ENCODE measurements around the gene BMERB1.
"Not testable (repeated sequence)": the region's sequence is repeated elsewhere in the genome, so short reads cannot be mapped to it uniquely, and the experiment has no call there.

BMERB1 gene

DNA sequence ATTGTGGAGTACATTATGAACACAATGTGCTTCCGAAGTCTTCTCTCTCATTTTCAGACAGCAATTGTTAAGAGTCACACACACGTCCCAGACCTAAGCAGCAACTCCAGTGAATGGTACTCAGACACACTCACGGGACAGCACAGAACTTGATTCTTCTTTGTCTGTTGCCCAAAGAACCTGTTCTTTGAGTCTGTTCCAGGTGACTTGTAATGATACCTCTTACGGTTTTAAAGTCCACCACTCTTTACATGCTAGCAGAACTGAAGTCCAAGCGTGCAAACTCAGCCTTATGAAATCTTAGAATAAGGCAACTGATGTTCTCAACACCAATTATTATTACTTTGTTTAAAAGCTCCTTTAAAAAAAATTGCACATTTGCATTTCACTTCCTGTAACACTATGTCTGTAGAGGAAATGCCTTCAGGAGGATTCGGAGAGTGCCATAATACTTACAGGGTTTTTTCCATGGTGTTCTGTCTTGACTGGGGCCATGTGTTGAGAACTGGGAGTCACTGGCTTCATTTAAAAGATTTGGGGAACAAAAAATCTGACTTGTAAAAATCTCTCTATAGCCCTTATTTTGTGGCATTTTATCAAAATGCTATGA, 160.4 kb downstream of the BMERB1 start:
- DNase-seq (ENCODE audit: low read depth) = no peak

DNA sequence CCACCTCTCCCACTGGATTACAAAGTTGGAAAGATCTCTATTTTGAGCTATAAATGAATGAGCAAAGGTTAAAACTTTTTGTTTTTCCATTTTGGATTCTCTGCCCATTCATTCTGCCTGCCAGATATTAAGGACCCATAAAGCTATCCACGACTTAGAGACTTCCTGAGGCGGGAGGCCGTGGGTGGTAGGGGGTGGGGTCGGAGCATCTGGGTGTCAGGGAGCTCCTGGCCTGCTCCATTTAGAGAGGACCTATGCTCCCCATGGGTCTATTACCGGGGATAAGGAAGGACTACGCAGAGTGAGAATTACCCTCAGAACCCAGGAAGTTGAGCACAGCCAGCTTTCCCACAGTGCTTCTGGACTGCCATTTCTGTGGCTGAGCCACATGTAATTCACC, 162.7 kb downstream of the BMERB1 start:
- no peak for DNase-seq (ENCODE audit: low read depth)

DNA sequence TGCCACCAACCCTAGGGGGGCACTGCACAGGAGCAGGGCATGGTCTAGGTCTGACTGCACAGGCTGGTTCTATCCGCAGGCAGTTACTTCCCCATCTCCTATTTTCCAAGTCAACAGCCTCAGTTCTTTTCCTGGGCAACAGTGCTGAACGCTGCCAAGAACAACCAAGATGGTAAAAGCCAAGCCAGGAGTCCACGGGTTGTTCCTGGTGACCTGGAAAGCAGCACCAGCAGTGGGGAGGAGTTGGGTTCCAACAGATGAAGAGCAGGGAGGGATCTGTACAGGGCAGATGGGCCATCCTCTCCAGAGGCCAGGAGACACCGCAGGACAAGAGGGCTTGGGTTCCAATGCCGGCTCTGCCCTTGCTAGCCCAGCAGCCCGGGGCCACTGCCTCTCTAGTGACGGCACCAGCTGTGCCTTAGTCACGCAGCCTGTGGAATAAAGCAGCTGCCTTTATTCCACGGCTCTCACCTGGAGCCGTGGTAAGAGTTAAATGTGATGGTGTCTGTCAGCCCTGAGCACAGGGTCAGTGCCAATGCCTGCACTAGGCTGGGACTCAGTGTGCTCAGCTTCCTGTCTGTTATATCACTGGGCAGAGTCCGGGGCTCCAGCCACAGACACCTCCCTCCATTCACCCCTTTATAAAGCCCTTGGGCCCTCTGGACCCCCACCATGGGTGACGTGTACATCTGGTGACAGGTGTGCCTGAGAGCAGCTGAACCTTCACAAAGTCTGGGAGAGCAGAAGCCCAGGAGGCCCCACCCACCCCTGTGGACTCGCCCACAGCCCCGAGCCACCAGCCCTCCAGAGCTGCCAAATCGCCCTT, 163.6 kb downstream of the BMERB1 start:
- DNase-seq (ENCODE audit: low read depth) = no peak

DNA sequence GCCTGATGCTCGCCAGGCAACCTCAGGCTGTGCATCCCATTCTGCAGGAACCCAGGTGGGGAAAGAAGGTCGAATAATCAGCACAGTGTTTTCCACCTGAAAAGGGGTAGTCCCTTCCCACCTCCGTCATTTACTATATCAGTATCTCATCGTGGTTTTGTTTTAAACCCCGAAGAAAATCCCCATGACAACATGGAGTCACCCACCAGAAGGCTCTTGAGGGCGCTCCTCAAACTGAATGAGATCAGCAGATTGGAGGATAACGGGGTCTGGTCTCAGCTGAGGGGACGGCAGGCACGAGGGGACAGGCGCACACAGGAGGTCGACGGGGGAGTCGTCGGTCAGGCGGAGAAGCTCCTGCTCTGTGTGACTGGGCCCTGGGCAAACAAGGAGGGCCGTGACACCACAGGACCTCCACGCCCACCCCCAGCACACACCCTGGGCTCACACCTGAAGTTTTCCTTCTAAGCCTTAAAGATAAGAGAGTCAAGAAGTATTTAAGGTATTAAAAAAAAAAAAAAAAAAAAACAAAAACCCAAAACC, 164.3 kb downstream of the BMERB1 start:
- DNase-seq (ENCODE audit: low read depth) = no peak

DNA sequence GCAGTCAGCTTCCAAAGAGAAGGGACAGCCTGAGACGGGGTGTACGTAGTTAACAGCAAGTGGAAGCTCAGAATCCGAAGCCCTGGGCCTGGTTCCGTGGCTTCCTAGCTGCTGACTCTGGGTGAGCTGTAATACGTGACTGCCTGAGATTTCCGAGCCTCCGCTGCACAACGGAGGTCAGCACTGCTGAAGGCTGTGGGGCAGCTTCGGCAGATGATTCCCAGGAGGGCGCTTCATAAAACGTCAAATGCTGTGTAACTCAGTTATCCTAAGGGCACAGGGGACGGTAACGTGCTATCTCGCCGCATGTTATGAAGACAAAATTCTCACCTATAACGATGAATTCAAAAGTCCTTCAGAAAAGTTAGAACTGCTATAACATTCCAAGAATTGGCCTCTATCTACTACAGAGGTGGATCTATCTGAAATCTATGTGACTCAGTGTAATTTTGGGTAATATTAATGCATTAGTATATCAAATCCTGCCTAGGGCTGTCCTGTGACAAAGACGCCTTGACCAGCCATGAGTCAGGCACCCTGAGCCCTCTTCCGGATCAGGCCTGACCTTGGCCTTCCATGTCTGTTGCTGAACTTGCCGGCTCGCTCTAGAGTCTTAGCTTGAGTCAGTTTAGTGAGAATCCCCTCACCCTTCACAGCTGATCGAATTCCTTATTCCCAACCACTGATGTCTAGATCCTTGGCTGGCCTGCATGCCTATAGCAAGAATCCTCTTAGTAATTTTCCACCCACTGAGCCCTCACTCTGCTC, 165.1 kb downstream of the BMERB1 start:
- no peak for DNase-seq (ENCODE audit: low read depth)

DNA sequence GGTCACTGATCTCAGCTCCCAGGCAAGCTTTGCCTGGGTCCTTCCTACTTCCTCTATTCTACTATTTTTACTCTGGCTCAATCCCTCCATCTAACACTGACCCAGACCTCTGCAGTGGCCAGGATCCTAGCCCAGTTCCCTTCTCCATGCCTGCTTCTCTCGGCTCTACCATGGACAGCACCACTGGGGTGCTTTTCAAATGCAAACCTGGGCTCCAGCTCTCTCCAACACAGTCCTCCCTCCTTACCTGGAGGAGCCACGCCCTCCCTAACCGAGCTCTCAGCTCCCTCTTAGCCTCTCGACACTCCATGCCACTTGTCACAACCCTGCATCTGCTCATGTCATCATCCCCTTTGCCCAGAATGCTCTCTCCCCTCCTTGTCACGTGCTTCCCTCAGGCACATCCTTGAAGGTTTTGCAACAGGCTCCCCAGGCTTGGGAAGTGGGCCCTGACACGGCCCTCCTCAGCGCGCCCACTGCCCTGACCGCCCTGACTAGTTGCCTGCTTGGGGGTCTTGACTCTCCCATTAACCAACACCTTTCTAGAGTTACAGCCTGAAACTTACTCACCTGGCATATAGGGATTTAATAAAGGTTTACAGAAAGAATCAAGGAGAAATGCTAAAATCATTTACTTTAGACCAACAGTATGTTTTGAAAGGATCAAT, 167.0 kb downstream of the BMERB1 start:
- DNase-seq (ENCODE audit: low read depth) = no peak

DNA sequence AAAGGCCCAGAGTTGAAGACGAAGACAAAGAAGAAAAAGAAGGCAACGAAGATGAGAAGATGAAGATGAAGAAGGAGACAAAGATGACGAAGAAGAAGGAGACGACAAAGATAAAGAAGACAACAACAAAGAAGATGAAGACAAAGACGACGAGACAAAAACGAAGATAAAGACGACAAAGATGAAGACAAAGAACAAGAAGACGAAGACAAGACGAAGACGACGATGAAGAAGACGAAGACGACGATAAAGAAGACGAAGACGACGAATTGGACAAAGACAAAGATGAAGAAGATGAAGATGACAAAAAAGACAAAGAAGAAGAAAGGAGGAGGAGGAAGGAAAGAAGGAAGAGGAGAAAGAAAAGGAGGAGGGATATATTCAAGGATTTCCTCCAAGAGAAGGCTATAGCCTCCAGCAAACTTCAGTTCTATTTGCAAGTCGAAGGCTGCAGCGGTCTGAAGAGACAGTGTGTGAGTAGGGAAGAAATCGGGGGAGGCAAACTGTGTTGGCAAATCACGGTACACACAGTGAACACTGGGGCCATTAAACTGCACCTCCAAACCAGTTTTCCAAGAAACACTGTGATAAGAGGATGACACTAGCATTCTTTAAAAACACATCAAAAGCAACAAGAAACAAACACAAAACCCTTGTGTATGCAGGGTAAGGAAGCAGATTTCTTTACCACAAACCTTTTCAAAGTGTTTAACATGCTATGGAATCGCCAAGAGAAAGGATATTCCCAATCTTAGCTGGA, 168.1 kb downstream of the BMERB1 start:
- DNase-seq (ENCODE audit: low read depth) = no peak

DNA sequence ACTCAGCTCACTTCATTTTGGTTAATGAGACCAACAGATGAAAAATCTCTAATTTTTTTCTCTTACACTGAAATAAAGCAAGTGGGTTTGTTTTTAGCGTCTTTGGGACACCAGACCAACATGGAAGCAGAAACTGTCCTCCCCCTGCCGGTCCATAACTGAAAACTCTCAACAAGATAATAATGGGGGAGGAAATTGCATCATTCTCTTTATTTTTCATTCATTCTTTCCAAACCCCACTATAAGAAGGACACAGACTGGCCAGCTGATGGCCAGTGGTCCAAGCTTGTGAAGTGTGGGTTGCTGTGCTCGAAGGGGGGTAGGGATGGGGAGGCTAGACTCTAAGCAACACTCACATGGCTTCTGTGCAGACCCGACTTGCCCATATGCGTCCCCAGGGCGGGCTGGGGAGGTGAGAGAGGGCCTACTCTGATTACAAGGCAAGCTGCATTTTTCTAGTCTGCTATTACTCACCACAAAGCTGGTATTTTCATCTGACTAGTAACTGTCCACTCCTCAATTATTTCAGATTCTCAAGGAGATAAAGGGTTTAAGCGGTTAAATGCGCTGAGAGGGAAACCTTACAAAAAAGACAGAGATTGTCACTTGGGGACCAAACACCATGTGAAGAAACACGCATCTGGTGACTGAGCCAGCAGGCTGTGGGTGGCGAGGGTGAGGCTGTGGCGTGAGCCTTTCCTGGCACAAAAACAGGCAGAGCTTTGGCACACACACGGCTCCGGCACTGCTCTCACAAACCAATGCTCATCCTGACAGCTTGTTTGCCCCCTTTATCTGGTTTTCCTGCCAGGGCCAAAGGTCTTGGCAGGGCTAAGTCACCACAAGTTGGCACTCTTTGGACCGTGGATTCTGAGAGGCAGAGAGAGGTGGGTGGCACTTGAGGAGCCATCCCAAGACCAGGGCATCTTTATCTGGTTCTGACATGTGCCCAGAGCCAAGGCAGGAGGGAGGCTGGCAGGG, 170.4 kb downstream of the BMERB1 start:
- no peak for DNase-seq (ENCODE audit: low read depth)

DNA sequence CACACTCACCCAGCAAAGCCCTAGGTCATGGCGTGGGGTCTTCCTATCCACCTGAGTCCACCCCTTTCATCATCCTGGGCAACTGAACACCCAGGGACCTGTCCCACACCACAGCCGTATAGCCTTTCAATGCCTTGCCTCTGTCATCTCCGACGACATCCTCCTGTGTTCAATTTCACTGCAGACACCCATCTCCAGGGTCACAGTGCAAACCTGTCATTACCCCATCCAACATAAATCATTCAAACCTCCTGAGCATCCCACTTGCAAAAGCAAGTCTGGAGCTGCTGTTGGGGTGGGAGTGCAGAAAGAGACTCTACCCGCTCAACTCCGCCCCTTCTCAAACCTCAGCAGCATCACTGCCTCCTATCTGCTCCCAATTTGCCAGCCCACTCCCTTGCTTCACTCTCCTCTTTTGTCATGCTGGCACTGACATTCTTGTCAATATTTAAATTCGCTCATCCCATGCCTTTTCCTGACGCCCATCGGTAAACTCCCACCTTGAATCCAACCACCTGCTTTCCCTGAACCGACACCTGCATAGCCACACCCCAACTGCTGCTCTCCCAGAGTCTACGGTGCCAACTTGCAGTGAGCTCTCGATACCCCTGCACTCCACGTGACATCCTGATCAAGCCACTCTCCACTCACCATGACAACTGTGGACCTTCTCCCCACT, 171.6 kb downstream of the BMERB1 start:
- no peak for DNase-seq (ENCODE audit: low read depth)

DNA sequence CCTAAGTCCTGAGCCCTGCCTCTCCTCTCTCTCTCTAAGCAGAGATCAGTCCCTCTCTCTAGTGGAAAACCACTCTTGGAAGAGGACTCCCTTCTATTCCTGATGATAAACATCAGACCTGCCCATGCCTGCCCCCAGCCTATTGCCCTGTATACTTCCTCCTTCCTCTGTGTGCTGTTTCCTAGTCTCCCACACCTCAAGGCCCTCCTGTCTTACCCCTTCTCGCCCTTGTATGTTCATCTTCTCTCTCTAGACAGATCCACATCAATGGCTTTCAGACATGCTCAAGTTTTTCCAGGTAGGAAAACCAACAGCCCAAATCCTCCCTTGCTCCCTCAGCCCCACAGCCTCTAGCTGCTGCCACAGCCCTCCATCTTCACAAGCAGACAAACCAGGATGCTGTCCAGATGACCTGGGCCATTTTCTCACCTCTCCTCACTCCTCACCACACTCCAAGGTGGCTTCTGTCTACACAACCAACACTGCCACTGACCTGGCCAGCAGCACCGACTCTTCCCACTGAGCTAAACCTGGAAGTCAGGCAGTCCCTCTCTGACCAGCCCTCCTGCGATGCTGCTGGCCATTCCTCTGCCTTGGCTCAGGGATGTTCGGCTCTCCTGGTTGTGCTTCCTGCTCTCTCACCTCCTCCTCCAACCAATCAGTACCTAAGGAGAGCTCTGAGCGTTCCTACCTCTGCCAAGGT, 172.3 kb downstream of the BMERB1 start:
- no peak for DNase-seq (ENCODE audit: low read depth)

DNA sequence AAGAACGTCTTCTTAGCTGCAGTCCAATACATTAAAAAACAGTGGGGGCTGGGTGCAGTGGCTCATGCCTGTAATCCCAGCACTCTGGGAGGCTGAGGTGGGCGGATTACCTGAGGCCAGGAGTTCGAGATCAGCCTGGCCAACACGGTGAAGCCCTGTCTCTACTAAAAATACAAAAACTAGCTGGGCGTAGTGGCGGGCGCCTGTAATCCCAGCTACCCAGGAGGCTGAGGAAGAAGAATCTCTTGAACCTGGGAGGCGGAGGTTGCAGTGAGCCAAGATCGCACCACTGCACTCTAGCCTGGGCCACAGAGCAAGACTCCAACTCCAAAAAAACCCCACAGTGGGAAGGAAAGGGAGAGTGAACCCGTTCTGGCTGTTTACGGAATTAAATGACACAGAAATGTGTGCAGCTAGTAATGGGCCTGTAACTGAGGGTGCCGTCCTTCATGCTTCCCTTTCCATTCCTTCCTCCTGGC, 172.9 kb downstream of the BMERB1 start:
- DNase-seq (ENCODE audit: low read depth) = not testable (repeated sequence)

DNA sequence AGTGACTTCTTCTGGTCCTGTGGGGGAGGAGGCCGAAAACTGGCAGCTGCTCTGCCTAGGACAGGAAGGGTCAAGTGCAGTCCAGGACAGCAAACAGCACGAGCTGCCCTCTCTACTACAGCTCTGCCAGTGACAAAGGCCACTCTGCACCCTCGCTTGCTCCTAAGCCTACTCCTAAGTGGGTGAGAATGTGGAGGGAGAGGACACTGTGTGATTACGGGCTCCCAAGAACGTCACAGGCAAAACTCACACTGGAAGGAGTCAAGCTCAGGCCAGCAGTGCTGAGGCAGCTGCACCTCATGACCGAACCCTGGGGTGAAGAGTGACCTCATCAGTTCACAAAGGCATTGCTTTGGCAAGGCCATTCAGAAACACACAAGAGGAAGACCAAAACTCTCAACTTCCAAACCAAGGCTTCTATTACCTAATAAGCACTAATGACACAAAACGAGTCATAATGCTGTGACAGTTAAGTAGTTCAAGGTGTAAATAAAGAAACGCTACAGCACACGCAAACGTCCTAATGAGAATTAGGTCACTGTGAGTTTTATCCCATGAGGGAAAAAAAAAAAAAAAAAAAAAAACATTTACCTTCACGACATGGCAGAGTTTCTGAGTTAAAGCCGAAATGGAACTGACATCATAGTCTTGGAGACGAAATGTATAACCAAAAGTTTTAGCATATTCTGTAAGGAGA, 173.5 kb downstream of the BMERB1 start:
- DNase-seq (ENCODE audit: low read depth) = peak; percentile 3

DNA sequence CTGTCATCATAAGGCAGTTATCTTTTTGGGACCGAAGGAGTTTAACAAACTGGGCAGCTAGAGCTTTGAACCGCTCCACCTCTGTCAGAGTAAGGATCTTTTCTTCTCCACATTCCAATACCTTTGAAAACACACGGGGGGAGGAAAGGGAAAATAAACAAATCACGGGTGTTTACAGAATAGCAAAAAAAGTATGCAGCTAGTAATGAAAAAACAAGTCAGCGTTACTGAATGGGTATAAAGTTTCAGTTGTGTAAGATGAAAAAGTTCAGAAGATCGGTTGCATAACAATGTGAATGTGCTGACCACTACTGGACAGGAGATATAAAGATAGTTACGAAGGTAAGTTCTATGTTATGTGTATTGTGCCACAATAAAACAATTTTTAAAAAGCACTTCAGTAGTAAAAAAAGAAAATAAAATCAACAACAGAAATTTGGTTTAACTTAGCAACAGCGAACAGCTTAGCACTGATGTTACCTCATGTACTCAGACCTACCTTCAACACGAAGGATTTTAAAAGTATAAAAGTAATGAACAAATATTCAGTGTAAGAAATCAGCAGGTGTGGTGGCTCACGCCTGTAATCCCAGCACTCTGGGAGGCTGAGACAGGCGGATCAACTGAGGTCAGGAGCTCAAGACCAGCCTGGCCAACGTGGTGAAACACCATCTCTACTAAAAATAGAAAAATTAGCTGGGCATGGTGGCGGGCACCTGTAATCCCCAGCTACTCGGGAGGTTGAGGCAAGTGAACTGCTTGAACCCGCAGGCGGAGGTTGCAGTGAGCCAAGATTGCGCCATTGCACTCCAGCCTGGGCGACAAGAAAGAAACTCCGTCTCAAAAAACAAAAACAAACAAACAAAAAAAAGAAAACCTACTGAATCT, 174.3 kb downstream of the BMERB1 start:
- no peak for DNase-seq (ENCODE audit: low read depth)

DNA sequence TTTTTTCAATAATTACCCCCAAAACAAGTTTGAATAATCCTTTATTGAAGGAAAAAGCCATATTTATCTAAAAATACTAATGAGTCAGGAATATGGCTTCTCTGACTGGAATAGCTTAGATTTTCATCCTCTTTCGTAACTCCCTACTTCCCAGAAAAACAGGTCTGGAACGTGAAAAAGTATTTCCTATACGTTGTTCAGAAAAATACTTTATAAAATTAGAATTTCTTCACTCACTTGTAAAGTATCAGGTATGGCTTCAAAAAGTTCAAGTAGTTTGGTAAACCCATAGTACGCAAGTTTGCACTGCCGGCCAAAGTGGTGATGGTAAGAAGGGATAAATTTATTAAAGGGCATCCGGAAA, 174.9 kb downstream of the BMERB1 start:
- no peak for DNase-seq (ENCODE audit: low read depth)

DNA sequence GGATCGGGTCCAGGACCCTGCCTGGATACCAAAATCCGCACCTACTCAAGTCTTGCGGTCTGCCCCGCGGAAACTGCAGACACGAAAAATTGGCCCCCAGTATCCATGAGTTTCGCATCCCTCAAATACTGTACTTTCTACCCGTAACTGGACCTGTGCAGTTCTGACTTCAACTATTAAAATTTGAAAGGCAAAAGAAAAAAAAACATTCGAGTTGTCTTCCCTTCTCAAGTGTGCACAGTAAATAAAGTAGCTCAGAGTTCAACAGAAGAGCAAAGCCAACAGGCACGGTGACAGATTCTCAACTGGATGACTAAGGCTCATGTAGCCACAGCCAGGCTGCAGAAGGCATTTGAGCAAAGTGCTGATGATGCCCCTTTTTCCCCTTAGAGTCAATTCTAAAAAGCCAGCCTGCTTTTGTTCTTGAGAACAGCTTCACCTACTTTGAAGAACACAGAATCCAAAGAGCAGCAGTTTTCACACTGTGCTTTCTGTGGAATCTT, 176.0 kb downstream of the BMERB1 start:
- no peak for DNase-seq (ENCODE audit: low read depth)

DNA sequence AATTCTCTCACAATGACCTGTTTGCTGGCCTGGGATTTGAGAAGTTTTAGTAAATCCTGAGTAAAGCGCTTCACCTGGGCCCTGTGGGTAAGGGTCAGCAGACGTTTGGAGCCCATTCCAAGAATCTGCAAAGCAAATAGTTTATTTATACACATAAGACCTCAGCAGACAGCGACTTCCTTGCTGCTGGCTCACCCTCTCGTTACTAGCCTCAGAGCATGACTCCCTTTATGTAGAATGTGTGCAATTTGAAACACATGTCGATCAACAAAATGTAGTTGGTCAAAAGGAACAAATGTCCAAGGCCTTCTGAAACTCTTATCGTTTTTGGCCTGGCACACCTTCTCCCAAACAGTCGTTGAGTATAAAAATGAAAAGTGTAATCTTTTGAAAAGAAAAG, 177.2 kb downstream of the BMERB1 start:
- no peak for DNase-seq (ENCODE audit: low read depth)

DNA sequence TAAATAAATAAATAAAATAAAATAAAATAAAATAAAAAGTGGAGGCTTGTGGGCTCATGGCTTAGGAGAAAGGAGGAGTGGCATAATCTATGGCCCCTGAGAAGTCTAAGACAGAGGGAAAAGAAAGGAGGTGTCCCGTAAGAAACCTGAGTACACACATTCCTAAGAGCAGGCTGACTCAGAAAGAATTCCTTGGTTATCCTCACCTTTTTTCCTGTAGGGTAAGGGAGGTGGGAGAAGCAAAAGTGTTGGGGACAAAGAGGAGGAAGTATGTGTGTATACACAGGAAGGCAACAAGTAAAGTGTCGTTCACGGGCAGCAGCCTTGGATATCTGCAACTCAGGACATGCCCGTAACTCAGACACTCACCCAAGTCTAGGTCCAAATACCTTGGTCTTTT, 179.3 kb downstream of the BMERB1 start:
- DNase-seq (ENCODE audit: low read depth) = no peak

All from GM04504 (cell line).